Loucy (cell line): ENCODE data around the gene TRAF2.

Source experiments
- H2AFZ ChIP-seq: fragments of 200-600 bp; sonication (generic); 2 replicates; pipeline ENCODE4 v1.6.0; 2016; ENCODE audit warnings: antibody characterized with exemption, mild to moderate bottlenecking, low read length, moderate library complexity
- H3F3A ChIP-seq: fragments of 200-600 bp; 2 replicates; pipeline ENCODE4 v1.6.0; 2016; ENCODE audit warnings: antibody characterized with exemption, low read depth, mild to moderate bottlenecking
- H3K27me3 ChIP-seq: fragments of 200-600 bp; sonication (generic); 2 replicates; pipeline ENCODE4 v1.6.1; 2014; ENCODE audit warnings: low read length, mild to moderate bottlenecking; ENCODE audit not compliant: insufficient read depth, poor library complexity, severe bottlenecking
- H3K36me3 ChIP-seq: fragments of 200-600 bp; sonication (generic); 2 replicates; pipeline ENCODE4 v1.6.1; 2016; ENCODE audit warnings: low read length; ENCODE audit not compliant: insufficient read depth
- H3K4me1 ChIP-seq: fragments of 200-600 bp; sonication (generic); 2 replicates; pipeline ENCODE4 v1.5.1; 2014; ENCODE audit warnings: low read length, mild to moderate bottlenecking; ENCODE audit not compliant: insufficient read depth, poor library complexity, severe bottlenecking
- H3K4me2 ChIP-seq: fragments of 200-600 bp; sonication (generic); 2 replicates; pipeline ENCODE4 v1.6.0; 2014; ENCODE audit warnings: antibody characterized with exemption, low read length, low read depth, mild to moderate bottlenecking; ENCODE audit not compliant: poor library complexity, severe bottlenecking
- H3K4me3 ChIP-seq: fragments of 200-600 bp; sonication (generic); 2 replicates; pipeline ENCODE4 v1.5.1; 2014; ENCODE audit warnings: low read length, mild to moderate bottlenecking, mixed read lengths; ENCODE audit not compliant: poor library complexity, severe bottlenecking
- H3K79me2 ChIP-seq: fragments of 200-600 bp; sonication (generic); 2 replicates; pipeline ENCODE4 v1.6.1; 2014; ENCODE audit warnings: low read length; ENCODE audit not compliant: insufficient read depth
- H3K9ac ChIP-seq: fragments of 200-600 bp; sonication (generic); 2 replicates; pipeline ENCODE4 v1.6.0; 2014; ENCODE audit warnings: mild to moderate bottlenecking, low read depth, low read length, moderate library complexity; ENCODE audit not compliant: poor library complexity, severe bottlenecking
- H3K9me2 ChIP-seq: fragments of 200-600 bp; sonication (generic); replicated peaks from 2 replicates; pipeline ENCODE4 v1.6.1; 2016; ENCODE audit warnings: low read depth, low read length, mixed read lengths
- H3K9me3 ChIP-seq: fragments of 200-600 bp; sonication (generic); 2 replicates; pipeline ENCODE4 v1.6.1; 2014; ENCODE audit warnings: mild to moderate bottlenecking, antibody characterized with exemption, low read length, low read depth; ENCODE audit not compliant: insufficient read depth
- H4K20me1 ChIP-seq: fragments of 200-600 bp; sonication (generic); 2 replicates; pipeline ENCODE4 v1.6.0; 2014; ENCODE audit warnings: antibody characterized with exemption, low read length, mild to moderate bottlenecking; ENCODE audit not compliant: insufficient read depth, poor library complexity, severe bottlenecking
- EZH2phosphoT487 ChIP-seq: fragments of 200-600 bp; IDR thresholded peaks from 2 replicates; pipeline ENCODE4 v1.6.1; 2018; ENCODE audit warnings: antibody characterized with exemption, mild to moderate bottlenecking, moderate library complexity, borderline replicate concordance
- TF ChIP-seq, protein P1 (sequence below): fragments of 200-600 bp; sonication (generic); conservative IDR thresholded peaks from 2 replicates; pipeline ENCODE4 v1.5.1; 2014; ENCODE audit warnings: mild to moderate bottlenecking, antibody characterized with exemption, low read length

Gene TRAF2

DNA sequence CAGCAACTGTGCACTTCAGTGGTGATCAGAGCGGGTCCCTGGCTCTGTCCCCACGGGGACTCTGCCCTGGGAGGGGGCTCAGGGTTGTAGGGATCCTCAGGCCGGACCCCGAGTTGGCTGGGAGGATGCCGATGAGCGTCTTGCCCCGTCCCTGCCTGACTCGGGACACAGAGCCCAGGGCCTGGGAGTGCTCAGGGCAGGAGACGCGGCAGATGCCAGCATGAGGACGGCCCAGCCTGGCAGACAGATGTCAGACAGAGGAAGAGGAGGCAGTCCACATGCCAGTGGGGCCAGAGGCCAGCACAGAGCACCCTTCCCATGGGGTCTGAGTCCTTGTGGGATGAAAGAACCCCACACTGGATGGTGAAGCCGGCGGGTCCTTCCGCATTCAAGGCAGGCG, 77.0 kb downstream of the TRAF2 start:
- no peak overlapping the region for H3K9ac ChIP-seq
- no peaks in the 10 kb centered on the region for H3K9me2 ChIP-seq
- no peaks in the 10 kb centered on the region for H3F3A ChIP-seq
- no peak for TF ChIP-seq EZH2phosphoT487
- no peak overlapping the region for H3K4me2 ChIP-seq
- H3K79me2 ChIP-seq = no peaks in the 10 kb centered on the region
- no peaks in the 10 kb centered on the region for H3K36me3 ChIP-seq
- no peak overlapping the region for H2AFZ ChIP-seq
- H3K4me3 ChIP-seq = no peak overlapping the region
- peaks cover 9% of the 10 kb centered on the region for H3K4me1 ChIP-seq
- H4K20me1 ChIP-seq = no peaks in the 10 kb centered on the region
- no peaks in the 10 kb centered on the region for H3K27me3 ChIP-seq
- no peaks in the 10 kb centered on the region for H3K9me3 ChIP-seq

DNA sequence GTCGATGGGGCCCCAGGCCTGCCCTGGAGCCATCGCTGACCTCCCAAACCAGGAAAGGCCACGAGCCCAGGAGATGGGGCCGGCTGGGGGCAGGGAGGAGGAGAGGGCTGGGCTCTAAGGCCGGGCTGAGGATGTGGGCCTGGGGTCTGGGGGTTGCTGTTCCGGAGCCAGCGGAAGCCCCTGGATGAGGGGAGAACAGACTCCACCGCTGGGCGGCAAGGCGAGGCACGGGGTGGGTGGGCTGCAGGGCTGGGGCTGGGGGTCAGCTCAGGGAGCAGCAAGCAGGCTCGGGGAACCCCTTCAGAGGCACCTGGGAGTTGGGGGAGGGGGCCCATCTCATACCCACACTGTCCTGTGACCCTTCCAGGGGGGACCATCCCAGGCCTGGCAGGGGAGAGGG, 77.4 kb downstream of the TRAF2 start:
- no peak for TF ChIP-seq EZH2phosphoT487
- TF ChIP-seq, protein P1, sequence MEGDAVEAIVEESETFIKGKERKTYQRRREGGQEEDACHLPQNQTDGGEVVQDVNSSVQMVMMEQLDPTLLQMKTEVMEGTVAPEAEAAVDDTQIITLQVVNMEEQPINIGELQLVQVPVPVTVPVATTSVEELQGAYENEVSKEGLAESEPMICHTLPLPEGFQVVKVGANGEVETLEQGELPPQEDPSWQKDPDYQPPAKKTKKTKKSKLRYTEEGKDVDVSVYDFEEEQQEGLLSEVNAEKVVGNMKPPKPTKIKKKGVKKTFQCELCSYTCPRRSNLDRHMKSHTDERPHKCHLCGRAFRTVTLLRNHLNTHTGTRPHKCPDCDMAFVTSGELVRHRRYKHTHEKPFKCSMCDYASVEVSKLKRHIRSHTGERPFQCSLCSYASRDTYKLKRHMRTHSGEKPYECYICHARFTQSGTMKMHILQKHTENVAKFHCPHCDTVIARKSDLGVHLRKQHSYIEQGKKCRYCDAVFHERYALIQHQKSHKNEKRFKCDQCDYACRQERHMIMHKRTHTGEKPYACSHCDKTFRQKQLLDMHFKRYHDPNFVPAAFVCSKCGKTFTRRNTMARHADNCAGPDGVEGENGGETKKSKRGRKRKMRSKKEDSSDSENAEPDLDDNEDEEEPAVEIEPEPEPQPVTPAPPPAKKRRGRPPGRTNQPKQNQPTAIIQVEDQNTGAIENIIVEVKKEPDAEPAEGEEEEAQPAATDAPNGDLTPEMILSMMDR = no peak
- no peak overlapping the region for H3K9ac ChIP-seq

DNA sequence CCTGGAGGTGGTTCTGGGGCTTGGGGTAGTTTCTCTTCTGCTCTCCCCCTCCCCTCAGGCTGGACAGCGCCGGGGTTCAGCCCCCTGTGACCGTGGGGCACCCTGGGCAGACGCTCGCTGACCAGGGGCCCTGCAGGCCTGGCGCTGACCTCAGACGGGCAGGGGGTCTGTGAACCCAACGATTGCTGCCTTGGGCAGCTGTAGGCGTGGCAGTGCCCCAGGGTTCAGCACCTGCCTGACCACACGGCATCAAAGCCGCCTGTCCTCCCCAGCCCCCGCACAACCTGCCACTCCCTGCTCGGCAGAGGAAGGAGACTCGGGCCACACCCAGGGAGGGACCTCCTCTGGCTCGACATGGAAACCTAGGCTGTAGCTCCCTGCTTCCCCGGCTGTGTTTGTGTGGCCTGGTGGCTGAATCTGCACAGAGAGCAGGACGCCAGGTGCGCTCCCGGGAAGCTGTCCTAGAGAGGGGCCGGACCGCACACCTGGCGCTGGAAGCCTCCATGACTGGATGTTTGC, 77.9 kb downstream of the TRAF2 start:
- H3K4me3 ChIP-seq = no peak overlapping the region
- no peak overlapping the region for H3K9ac ChIP-seq
- H3K79me2 ChIP-seq = no peaks in the 10 kb centered on the region
- TF ChIP-seq, protein P1 = no peak
- TF ChIP-seq EZH2phosphoT487 = no peak
- peaks cover 9% of the 10 kb centered on the region for H3K4me1 ChIP-seq
- H3K9me3 ChIP-seq = no peaks in the 10 kb centered on the region
- no peaks in the 10 kb centered on the region for H3K9me2 ChIP-seq
- no peak overlapping the region for H2AFZ ChIP-seq
- H3K36me3 ChIP-seq = no peaks in the 10 kb centered on the region
- H4K20me1 ChIP-seq = no peaks in the 10 kb centered on the region
- no peaks in the 10 kb centered on the region for H3K27me3 ChIP-seq
- no peak overlapping the region for H3K4me2 ChIP-seq
- no peaks in the 10 kb centered on the region for H3F3A ChIP-seq

More for the DNA sequence above, 77.4 kb downstream of the TRAF2 start:
- Histone ChIP-seq H4K20me1 (no peaks in the 10 kb centered on the region), H3K4me1 (peaks cover 9% of the 10 kb centered on the region), H3F3A (no peaks in the 10 kb centered on the region), H3K4me3 (no peak overlapping the region), H3K27me3 (no peaks in the 10 kb centered on the region), H3K4me2 (no peak overlapping the region), H3K9me3 (no peaks in the 10 kb centered on the region), H3K9me2 (no peaks in the 10 kb centered on the region), H3K79me2 (no peaks in the 10 kb centered on the region), H3K36me3 (no peaks in the 10 kb centered on the region), H2AFZ (no peak overlapping the region)

DNA sequence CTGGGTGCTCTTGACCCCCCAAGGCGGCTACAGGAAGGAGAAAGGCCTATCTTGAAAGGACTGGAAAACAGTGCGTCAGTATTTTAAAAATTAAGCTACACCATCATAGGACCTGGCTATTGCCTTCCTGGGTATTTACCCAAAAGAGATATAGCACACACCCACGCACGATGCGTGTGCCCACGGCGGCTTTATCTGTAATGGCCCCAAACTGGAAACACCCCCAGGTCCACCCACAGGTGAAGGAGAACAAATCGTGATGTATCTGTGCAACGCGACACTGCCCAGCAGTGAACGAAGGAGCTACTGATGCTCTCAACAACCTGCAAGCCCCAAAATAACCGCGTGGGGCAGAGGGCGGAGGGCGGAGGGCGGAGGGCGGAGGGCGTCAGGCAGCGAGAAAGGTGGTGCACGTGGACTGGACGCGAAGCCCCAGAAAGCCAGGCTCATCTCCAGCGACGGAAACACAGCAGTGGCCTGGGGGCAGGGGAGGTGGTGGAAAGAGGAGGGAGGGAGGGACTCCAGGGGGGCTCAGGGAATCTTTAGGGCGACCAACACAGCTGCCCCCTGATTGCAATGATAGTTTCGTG, 78.6 kb downstream of the TRAF2 start:
- Histone ChIP-seq H4K20me1 (no peaks in the 10 kb centered on the region), H3K9me3 (no peaks in the 10 kb centered on the region), H2AFZ (no peak overlapping the region), H3K4me3 (no peak overlapping the region), H3K4me1 (peaks cover 9% of the 10 kb centered on the region), H3K79me2 (no peaks in the 10 kb centered on the region), H3K27me3 (no peaks in the 10 kb centered on the region), H3K4me2 (no peak overlapping the region), H3K9me2 (no peaks in the 10 kb centered on the region), H3K9ac (no peak overlapping the region), H3F3A (no peaks in the 10 kb centered on the region), H3K36me3 (no peaks in the 10 kb centered on the region)
- no peak for TF ChIP-seq EZH2phosphoT487
- TF ChIP-seq, protein P1 = no peak
